ENCODE measurements around the gene NR1H2. TPM values are rescaled to one million over a fixed set of nuclear protein-coding genes. Genes with fewer than 3 reads are reported as not detected.

The NR1H2 gene
- total RNA-seq, 1 experiment from 2014 or later = 173 TPM

DNA sequence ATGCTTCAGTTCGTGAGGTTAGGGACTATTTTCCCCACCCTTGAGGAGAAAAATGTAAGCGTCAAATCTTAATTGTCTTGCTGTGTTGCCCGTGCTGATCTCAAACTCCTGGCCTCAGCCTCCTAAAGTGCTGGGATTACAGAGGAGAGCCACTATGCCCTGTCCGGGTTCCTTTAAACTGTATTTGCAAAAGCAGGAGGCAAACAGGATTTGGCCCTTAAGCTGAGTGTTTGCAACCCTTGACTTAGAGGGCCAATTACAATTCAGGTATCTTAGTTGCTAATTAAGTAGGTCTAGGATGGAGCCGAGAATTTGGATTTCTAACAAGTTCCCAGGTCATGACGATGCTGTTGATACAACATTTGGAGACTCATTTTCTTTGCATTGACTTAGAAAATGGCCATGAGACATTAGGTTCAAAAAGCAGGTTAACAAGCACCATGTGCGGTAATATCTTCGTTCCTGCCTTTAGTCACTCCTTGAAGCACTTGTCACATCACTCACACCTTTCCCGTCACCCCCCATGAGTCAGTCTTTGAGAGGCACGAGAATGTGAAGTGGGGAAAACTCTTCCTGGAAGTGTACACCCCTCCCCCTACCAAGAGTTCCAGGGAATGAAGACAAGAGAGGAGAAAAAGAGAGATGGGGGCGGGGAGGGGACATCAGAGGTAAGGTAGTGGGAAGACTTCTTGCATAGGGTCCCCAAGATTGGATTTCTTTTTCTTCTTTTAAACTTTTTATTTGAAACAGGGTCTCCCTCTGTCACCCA lies 13.4 kb upstream of the NR1H2 start:
- DNase-seq = no peak
- H3K4me3 ChIP-seq = no peak overlapping the region
- H3K27me3 ChIP-seq = peaks cover 6% of the 10 kb centered on the region
- no peaks in the 10 kb centered on the region for H3K36me3 ChIP-seq
- no peaks in the 10 kb centered on the region for H3K9me3 ChIP-seq

DNA sequence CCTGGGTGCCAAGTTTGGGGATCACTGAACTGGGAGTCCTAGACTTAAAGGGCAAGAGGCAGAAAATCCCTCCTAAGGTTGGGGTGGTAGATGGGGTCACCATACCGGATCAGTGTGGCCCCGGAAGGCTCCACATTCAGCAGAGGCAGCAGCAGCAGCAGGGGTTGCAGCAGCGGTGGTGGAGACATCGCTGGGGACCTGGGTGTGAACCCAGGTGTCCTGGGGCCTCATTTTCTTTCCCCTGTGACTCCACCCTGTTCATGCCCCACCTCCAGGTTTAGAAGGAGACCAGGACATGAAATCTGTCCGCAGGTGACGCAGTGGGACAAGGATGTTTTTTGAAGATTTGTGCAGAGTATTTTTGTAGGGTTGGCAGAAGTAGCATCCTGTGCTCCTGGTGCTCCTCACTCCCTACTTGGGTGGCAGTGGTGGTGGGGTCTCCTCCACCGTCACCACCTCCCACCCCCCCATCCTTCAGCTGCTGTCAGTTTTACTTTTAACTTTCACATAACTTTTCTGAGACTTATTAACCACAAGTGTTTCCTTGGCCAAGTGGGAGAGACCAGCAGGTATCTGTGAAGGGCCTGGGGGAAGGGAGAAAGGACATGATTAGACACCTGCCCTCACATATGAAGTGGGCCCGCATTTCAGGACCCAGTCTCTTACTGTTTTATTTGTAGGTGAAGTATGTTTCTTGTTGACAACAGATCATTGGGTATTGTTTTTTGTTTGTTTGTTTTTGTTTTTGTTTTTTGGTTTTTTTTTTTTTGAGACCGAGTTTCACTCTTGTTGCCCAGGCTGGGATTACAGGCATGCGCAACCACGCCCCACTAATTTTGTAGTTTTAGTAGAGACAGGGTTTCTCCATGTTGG lies 10.6 kb upstream of the NR1H2 start, which contains the start of gene NAPSA:
TSS of gene NAPSA (minus strand) at position 206 of the 873 bp plus-strand sequence. CDS start at position 188, 18 bp downstream.
- Histone ChIP-seq H3K36me3 (no peaks in the 10 kb centered on the region), H3K27me3 (peaks cover 6% of the 10 kb centered on the region), H3K4me3 (no peak within 1 kb of the TSS), H3K9me3 (no peaks in the 10 kb centered on the region)
- DNase-seq = no peak

DNA sequence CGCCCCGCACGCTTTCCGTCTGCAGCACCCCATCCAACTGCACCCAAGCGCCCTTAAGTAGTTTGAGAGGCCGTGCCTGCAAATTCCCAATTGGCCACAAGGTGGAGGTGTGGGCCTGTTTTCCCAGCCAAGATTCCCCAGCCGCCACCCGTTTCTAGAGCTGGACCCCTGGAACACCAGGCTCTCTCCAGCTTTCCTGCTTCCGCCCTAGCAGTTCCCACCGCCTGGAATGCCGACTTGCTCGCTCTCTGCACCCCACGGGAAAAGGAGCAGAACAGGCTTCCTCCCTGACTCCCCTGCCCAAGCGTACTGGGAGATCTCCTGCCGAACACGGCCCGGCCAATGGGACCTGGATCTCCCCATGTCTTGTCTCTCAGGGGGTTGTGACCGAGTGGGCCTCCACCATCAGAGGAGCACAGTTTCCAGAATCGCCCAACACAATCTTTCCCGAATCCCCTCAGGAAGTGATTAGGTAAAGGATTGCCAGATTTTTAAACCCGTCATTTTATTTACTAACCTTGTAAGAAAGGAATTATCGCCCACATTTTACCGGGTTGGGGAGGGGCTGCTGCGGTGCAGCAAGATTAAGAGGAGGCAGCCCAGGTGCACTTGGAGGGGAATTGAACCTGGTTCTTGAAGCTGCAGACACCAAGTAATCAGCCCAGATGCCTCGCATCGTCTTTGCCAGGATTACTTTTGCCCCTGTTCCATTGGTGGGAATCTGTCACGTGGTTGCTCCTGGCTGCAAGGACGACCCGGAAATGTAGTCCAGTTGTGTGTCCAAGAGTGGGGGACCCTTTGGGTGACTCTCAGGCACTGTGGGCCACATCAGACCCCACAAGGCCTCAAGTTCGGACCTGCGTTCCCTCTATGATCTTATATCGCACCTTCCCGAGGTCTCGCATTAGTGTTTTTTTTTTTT lies 7.3 kb upstream of the NR1H2 start:
- DNase-seq = peak; percentile 68
- Histone ChIP-seq H3K36me3 (no peaks in the 10 kb centered on the region), H3K4me3 (peak overlapping the region; percentile 40), H3K9me3 (no peaks in the 10 kb centered on the region), H3K27me3 (peaks cover 3% of the 10 kb centered on the region)

DNA sequence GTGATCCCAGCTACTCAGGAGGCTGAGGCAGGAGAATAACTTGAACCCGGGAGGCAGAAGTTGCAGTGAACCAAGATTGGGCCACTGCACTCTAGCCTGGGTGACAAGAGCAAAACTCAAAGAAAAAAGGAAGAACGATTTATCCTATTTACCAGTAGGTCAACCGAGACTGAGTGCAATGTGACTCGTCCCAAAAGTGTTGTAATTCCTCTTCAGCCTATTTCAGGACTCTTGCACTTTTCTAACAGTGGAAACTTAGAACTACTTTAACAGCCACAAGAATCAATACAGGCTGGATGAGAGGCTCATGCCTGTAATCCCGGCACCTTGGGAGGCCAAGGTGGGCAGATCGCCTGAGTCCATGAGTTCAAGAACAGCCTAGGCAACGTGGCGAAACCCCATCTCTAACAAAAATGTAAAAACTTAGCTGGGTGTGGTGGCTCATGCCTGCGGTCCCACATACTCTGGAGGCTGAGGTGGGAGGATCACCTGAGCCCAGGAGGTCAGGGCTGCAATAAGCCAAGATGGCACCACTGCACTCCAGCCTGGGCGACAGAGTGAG lies 4.3 kb upstream of the NR1H2 start:
- H3K27me3 ChIP-seq = no peaks in the 10 kb centered on the region; the same call in 1 of the 2 replicates
- DNase-seq = no peak
- peaks cover 3% of the 10 kb centered on the region; the same call in 1 of the 2 replicates for H3K36me3 ChIP-seq
- no peaks in the 10 kb centered on the region for H3K9me3 ChIP-seq
- no peak overlapping the region for H3K4me3 ChIP-seq

DNA sequence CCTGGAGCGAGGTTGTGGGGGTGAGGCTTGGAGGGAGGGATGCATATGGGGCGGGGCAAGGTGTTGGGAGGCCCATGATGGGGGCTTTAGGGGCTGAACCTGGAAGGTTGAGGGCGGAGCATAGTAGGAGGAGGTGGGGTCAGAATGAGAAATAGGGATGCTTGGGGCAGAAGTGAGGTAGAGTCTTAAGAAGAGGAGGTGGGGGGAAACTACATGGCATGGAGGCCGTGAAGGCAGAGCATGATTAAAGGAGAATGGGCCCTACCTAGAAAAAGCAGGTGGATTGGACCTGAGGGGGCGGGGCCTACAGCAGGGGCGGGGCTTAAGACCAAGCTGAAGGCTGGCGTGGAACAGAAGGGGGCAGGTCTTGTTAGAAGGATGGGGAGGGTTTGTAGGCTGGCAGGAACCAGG lies 799 bp downstream of the NR1H2 start:
- peaks cover 50% of the 10 kb centered on the region for H3K36me3 ChIP-seq
- no peaks in the 10 kb centered on the region for H3K27me3 ChIP-seq
- no peak for DNase-seq
- H3K4me3 ChIP-seq = peak overlapping the region; percentile 12; the same call in 1 of the 2 replicates
- no peaks in the 10 kb centered on the region for H3K9me3 ChIP-seq

DNA sequence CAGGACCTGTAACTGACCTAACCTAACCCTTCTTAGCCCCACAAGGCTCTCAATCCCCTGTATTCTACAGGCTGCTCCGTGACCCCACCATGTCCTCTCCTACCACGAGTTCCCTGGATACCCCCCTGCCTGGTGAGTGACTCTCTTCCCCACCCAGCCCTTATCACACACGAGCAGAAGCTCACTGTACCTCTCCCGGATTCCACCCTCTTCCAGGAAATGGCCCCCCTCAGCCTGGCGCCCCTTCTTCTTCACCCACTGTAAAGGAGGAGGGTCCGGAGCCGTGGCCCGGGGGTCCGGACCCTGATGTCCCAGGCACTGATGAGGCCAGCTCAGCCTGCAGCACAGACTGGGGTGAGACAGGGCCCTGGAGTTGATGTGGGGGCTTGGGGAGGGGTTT lies 1.3 kb downstream of the NR1H2 start:
- Histone ChIP-seq H3K9me3 (no peaks in the 10 kb centered on the region), H3K27me3 (no peaks in the 10 kb centered on the region), H3K4me3 (no peak overlapping the region; the same call in 1 of the 2 replicates), H3K36me3 (peaks cover 54% of the 10 kb centered on the region)
- no peak for DNase-seq

DNA sequence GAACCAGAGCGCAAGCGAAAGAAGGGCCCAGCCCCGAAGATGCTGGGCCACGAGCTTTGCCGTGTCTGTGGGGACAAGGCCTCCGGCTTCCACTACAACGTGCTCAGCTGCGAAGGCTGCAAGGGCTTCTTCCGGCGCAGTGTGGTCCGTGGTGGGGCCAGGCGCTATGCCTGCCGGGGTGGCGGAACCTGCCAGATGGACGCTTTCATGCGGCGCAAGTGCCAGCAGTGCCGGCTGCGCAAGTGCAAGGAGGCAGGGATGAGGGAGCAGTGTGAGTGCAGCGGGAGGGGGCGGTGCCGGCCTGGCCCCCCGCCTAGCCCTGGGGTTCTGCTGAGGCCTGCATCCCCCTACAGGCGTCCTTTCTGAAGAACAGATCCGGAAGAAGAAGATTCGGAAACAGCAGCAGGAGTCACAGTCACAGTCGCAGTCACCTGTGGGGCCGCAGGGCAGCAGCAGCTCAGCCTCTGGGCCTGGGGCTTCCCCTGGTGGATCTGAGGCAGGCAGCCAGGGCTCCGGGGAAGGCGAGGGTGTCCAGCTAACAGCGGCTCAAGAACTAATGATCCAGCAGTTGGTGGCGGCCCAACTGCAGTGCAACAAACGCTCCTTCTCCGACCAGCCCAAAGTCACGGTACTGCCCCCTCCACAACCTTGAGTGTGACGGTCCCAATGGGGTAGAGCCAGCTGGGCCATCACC lies 2.1 kb downstream of the NR1H2 start:
- DNase-seq = no peak
- H3K4me3 ChIP-seq = no peak overlapping the region
- peaks cover 55% of the 10 kb centered on the region for H3K36me3 ChIP-seq
- H3K27me3 ChIP-seq = no peaks in the 10 kb centered on the region
- no peaks in the 10 kb centered on the region for H3K9me3 ChIP-seq

DNA sequence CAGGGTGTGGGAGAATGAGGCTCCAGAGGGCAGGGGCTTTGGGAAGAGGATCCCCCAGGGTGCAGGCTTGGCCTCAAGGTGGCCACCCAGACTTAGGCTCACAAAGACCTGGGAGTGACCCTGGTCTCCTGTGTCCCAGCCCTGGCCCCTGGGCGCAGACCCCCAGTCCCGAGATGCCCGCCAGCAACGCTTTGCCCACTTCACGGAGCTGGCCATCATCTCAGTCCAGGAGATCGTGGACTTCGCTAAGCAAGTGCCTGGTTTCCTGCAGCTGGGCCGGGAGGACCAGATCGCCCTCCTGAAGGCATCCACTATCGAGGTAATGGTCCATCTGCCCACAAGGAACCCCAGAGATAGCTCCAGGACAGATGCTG lies 2.6 kb downstream of the NR1H2 start:
- Histone ChIP-seq H3K36me3 (peaks cover 55% of the 10 kb centered on the region), H3K4me3 (no peak overlapping the region), H3K27me3 (no peaks in the 10 kb centered on the region), H3K9me3 (no peaks in the 10 kb centered on the region)
- no peak for DNase-seq

DNA sequence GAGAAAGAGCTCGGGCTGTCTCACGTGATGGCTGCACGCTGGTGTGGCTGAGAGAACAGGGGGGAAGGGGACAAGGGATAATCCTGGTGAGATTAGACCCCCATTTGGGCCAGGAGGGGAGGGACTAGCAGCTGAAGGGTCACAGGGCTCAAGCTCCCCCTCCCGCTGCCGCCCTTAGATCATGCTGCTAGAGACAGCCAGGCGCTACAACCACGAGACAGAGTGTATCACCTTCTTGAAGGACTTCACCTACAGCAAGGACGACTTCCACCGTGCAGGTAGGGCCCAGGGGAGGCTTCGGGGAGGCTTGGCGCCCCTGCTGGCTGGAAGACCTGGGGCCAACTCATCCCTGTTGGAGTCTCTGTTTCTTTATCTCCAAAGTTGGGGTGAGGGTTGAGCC lies 3.3 kb downstream of the NR1H2 start:
- no peak overlapping the region for H3K4me3 ChIP-seq
- no peaks in the 10 kb centered on the region for H3K27me3 ChIP-seq

DNA sequence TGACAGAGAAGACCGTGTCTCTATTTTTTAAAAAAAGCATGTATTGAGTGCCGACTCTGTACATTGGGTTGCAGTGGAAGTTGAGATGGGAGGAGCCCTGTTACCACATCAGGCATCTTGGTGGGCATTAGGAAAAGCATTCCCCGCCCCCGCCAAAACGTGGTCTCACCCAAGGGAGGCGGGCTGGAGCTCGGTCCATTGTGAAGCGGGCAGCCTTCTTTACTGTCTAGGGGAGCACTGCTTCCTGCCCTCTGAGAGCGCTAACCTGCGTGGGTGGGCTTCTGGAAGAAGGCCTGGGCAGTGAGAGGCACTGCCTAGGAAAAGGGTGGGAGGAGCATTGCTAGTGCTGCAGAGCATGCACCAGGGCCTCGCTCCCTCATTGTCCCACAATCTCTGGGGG lies 3.9 kb downstream of the NR1H2 start:
- Histone ChIP-seq H3K4me3 (no peak overlapping the region), H3K27me3 (no peaks in the 10 kb centered on the region), H3K9me3 (no peaks in the 10 kb centered on the region), H3K36me3 (peaks cover 55% of the 10 kb centered on the region)
- no peak for DNase-seq

More for the DNA sequence above, 3.3 kb downstream of the NR1H2 start:
- H3K36me3 ChIP-seq = peaks cover 55% of the 10 kb centered on the region
- no peaks in the 10 kb centered on the region for H3K9me3 ChIP-seq
- DNase-seq = no peak

DNA sequence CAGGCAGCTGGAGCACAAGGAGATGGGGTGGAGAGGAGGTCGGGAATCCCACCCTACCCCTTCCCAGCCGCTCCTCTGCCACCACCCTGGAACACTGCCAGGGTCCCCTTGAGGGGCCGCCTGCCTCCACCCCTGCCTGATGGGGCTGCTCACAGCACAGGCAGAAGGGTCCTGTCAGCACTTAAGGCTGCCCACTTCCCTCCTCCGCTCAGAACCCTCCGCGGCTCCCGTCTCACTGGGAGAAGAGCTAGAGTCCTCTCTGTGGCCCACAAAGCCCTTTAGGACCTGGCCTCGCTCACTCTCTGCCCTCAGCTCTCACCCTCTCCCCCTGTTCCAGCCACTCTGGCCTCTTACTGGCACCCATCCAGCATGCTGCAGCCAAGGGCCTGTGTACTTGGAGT lies 4.5 kb downstream of the NR1H2 start:
- no peak for DNase-seq
- Histone ChIP-seq H3K36me3 (peaks cover 57% of the 10 kb centered on the region), H3K27me3 (no peaks in the 10 kb centered on the region), H3K4me3 (no peak overlapping the region), H3K9me3 (no peaks in the 10 kb centered on the region)

DNA sequence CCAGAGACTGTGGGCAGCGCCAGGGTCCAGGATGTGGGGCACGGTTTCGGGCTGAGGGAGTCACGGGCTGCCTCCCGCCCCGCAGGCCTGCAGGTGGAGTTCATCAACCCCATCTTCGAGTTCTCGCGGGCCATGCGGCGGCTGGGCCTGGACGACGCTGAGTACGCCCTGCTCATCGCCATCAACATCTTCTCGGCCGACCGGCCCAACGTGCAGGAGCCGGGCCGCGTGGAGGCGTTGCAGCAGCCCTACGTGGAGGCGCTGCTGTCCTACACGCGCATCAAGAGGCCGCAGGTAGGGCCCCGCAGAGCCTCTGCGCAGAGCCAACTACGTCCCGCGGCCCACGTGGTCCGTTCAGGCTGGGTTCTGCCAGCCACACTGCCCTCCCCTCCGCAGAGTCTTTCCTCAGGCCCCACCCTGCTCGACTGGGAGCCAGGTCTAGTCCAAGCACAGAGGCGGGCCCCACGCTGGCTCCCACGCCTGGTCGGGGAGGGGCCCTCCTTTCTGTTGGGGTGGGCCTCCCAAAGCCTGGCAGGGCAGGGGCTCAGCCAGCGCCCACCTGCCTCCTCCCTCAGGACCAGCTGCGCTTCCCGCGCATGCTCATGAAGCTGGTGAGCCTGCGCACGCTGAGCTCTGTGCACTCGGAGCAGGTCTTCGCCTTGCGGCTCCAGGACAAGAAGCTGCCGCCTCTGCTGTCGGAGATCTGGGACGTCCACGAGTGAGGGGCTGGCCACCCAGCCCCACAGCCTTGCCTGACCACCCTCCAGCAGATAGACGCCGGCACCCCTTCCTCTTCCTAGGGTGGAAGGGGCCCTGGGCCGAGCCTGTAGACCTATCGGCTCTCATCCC lies 5.8 kb downstream of the NR1H2 start:
- H3K4me3 ChIP-seq = no peak overlapping the region
- H3K36me3 ChIP-seq = peaks cover 66% of the 10 kb centered on the region
- no peaks in the 10 kb centered on the region for H3K9me3 ChIP-seq
- H3K27me3 ChIP-seq = no peaks in the 10 kb centered on the region
- no peak for DNase-seq

DNA sequence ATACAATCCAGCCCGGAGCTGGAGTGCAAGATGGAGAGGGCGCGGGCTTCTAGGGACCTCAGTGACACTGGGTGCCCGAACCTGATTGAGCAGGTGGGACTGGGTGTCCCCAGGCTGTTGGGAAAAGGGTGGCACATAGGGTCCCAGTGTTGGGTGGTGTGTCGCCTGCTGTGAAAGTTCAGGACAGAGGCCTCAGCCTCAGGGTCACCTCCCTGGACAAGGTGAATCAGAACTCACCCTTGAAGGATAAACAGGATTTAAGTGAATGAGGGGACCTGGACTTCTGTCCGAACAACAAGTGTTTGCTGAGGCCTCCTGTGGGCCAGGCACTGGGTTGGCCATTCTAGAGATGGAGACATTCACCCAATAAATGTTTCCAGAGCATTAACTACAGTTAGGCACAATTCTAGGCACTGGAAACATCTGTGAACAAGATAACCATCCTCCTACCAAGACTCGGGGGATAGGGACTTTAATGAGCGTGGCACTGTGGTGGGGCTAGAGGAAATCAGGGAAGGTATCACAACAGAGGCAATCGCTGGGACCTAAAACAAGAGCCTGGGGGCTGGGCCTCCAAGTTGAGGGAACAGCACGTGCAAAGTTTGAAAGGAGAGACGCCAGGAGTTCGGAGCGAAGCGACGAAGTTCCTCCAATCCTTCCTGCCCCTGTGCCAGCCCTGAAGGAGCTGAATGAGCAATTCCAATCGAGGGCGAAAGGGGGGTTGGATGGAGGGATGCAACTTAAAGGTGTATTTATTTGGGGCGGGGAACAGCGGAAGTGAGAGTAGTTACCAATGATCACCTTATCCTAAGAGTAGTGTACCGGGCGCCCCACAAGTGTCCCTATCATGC lies 7.0 kb downstream of the NR1H2 start:
- H3K36me3 ChIP-seq = peaks cover 64% of the 10 kb centered on the region
- H3K27me3 ChIP-seq = no peaks in the 10 kb centered on the region
- H3K9me3 ChIP-seq = no peaks in the 10 kb centered on the region
- peak overlapping the region; percentile 78 for H3K4me3 ChIP-seq
- DNase-seq = no peak
